ENCODE data around the gene TEP1. TPM values are rescaled to one million over a fixed set of nuclear protein-coding genes. Genes with fewer than 3 reads are reported as not detected.

Gene TEP1
- total RNA-seq, 4 donors from 2014 or later: 91.6 to 138 (median 110) TPM

DNA sequence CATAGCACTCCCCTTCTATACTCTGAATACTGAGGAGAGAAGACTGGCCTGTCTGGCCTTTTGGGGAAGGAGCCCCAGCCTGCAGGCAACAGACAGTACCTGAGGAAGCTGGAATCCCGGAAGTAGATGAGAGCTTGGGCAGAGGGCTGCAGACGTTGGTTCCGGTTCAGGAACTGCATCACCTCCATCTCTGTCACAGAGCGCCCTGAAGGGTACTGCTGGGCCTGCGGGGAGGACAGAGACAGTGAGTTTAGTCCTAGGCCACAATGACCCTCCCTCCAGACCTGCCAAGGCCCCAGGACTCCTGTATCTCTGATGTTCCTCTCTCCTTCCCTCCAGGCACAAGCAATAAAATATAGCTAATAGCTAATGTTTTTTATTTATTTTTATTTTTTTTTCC is 28.4 kb downstream of the TEP1 start:
- no peak overlapping the region for H3K27ac ChIP-seq
- H3K27me3 ChIP-seq: no peaks in the 10 kb centered on the region
- H3K36me3 ChIP-seq: peaks cover 0 to 97% (median 4%) of the 10 kb centered on the region in 3 donors
- DNase-seq: no peak
- no peaks in the 10 kb centered on the region for H3K9me3 ChIP-seq
- H3K4me3 ChIP-seq: no peak overlapping the region
- TF ChIP-seq POLR2A (IDR thresholded peaks at IDR 0.05): no peak
- TF ChIP-seq, protein P1, sequence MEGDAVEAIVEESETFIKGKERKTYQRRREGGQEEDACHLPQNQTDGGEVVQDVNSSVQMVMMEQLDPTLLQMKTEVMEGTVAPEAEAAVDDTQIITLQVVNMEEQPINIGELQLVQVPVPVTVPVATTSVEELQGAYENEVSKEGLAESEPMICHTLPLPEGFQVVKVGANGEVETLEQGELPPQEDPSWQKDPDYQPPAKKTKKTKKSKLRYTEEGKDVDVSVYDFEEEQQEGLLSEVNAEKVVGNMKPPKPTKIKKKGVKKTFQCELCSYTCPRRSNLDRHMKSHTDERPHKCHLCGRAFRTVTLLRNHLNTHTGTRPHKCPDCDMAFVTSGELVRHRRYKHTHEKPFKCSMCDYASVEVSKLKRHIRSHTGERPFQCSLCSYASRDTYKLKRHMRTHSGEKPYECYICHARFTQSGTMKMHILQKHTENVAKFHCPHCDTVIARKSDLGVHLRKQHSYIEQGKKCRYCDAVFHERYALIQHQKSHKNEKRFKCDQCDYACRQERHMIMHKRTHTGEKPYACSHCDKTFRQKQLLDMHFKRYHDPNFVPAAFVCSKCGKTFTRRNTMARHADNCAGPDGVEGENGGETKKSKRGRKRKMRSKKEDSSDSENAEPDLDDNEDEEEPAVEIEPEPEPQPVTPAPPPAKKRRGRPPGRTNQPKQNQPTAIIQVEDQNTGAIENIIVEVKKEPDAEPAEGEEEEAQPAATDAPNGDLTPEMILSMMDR (IDR thresholded peaks at IDR 0.05): no peak
- H3K4me1 ChIP-seq: no peaks in the 10 kb centered on the region

DNA sequence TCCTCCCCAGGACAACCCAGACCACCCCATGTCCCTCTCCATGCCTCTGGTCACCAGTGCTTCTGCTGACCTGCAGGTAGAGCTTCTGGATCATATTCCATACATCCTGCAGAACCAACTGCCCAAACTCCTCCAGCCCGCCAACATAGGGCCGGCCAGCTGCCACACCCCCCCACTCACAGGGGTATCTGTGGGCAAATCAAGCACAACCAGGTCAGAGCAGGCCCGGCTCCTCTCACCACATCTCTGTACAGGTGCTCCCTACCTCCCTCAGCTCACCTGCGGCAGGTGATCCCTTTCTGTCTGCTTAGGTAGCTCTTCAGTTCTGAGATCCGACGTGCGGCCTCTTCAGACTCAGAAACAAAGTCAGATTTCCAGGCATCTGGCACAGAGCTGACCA is 29.0 kb downstream of the TEP1 start:
- DNase-seq: no peak
- no peaks in the 10 kb centered on the region for H3K9me3 ChIP-seq
- H3K4me3 ChIP-seq: no peak overlapping the region
- H3K27ac ChIP-seq: no peak overlapping the region
- no peaks in the 10 kb centered on the region for H3K4me1 ChIP-seq
- TF ChIP-seq POLR2A (IDR thresholded peaks at IDR 0.05): no peak
- H3K27me3 ChIP-seq: no peaks in the 10 kb centered on the region
- H3K36me3 ChIP-seq: peaks cover 0 to 97% (median 4%) of the 10 kb centered on the region in 3 donors

DNA sequence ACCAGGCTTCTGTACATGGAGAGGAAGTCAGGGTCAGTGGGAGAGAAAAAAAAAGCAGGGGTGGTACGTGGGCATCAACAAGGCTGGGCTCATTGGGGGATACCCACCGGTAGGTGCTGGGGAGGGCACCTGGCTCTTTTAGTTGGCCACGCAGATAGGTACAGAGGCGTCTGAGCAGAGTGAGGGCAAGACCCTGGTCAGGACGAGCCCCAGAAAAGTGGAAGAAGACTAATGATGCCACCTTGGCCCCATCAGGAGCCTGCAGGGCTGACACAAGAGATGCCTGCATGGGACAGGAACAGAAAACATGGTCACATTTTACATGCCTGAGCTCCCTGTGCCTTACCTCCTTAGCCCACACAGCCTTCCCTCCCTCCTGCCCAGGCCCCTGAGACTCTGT is 29.7 kb downstream of the TEP1 start:
- no peak for TF ChIP-seq POLR2A (IDR thresholded peaks at IDR 0.05)
- TF ChIP-seq, protein P1 (IDR thresholded peaks at IDR 0.05): no peak
- Histone ChIP-seq H3K4me3 (no peak overlapping the region), H3K27ac (no peak overlapping the region), H3K4me1 (no peaks in the 10 kb centered on the region), H3K27me3 (no peaks in the 10 kb centered on the region), H3K9me3 (no peaks in the 10 kb centered on the region), H3K36me3 (peaks cover 0 to 97% (median 4%) of the 10 kb centered on the region in 3 donors)
- DNase-seq: no peak

DNA sequence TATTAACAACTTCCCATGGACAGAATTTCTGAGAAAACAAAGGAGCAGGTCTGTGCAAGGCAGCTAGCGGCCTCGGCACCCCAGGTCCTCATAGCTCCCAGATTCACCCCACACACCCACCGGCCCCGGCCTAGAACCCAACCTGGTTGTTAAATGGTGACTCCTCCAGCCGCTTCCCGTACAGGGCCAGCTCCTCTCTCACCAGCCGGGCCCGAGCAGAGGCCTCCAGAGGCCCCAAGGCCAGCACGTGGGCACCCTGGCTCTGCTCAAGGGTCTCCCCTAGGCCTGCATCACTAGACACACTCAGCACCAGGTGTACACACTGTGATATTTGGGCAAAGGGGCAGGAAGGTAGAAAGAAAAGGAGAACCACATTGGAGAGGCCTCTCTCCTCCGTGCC is 30.3 kb downstream of the TEP1 start:
- Histone ChIP-seq H3K27me3 (no peaks in the 10 kb centered on the region), H3K4me1 (peaks cover 0 to 2% (median 0%) of the 10 kb centered on the region in 4 donors), H3K9me3 (no peaks in the 10 kb centered on the region), H3K4me3 (no peak overlapping the region), H3K27ac (no peak overlapping the region), H3K36me3 (peaks cover 0 to 97% (median 2%) of the 10 kb centered on the region in 3 donors)
- TF ChIP-seq POLR2A (IDR thresholded peaks at IDR 0.05): no peak
- TF ChIP-seq, protein P1 (IDR thresholded peaks at IDR 0.05): no peak
- DNase-seq: no peak

DNA sequence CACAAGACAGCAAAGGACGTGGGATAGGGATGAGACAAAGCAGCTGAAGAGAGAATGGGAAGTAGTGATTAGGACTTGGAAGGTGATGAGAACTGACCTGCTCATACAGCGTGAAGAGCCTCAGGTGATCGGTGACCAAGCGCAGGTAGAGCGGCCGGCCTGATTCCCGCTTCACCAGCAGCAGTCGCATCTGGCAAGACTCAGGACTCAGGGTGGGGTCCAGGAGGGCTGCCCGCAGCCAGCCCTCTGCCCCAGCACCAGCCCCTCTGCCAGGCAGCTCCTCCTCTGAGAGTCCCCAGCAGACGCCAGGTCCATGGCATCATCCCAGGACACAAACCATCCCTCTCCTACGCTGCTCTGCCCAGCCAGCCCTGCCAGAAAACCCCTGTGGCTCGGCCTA is 30.8 kb downstream of the TEP1 start:
- Histone ChIP-seq H3K27me3 (no peaks in the 10 kb centered on the region), H3K4me1 (peaks cover 0 to 7% (median 0%) of the 10 kb centered on the region in 4 donors), H3K4me3 (no peak overlapping the region), H3K27ac (no peak overlapping the region), H3K9me3 (no peaks in the 10 kb centered on the region), H3K36me3 (peaks cover 0 to 97% (median 0%) of the 10 kb centered on the region in 3 donors)
- no peak for TF ChIP-seq POLR2A (IDR thresholded peaks at IDR 0.05)
- TF ChIP-seq, protein P1 (IDR thresholded peaks at IDR 0.05): no peak
- DNase-seq: no peak

DNA sequence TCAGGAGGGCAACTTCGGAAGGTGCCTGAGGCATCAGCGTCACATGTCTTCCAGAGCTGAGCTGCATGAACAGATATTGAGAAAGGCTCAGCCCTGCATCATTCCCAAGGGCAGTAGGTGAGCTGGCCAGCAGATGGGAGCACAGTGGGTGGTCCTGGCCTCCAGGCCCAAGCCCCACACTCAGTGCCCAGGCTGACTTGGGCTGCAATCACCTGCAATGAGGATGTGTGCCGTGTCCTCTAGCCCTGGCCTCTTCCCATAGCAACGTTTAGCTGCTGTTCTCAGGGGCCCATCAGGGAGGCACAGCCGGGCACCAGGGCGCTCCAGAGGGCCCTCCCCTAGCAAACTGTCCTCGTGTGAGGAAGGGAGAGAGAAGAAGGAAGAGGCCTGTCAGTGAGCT is 32.0 kb downstream of the TEP1 start:
- DNase-seq: no peak
- TF ChIP-seq, protein P1 (IDR thresholded peaks at IDR 0.05): no peak
- H3K36me3 ChIP-seq: peaks cover 0 to 100% (median 0%) of the 10 kb centered on the region in 3 donors
- no peak overlapping the region for H3K27ac ChIP-seq
- H3K27me3 ChIP-seq: no peaks in the 10 kb centered on the region
- no peak overlapping the region for H3K4me3 ChIP-seq
- H3K9me3 ChIP-seq: no peaks in the 10 kb centered on the region
- peaks cover 0 to 15% (median 0%) of the 10 kb centered on the region in 4 donors for H3K4me1 ChIP-seq

All from Peyer's patch (tissue), 4 donors.